MG63 (cell line): Measurements from ENCODE around the gene ARHGAP42. TPM values are rescaled to one million over a fixed set of nuclear protein-coding genes. Genes with fewer than 3 reads are reported as not detected.
"Not testable (repeated sequence)": the region's sequence is repeated elsewhere in the genome, so short reads cannot be mapped to it uniquely, and the experiment has no call there.

Source experiments
- DNase-seq: peaks from one replicate; pipeline ENCODE4 v3.0.0-alpha.2; 2020
- H3K27me3 ChIP-seq: fragments of 250-450 bp; sonication (Bioruptor Pico); 2 replicates; pipeline ENCODE4 v1.5.1; 2020; ENCODE audit warnings: mild to moderate bottlenecking, moderate library complexity
- H3K36me3 ChIP-seq: fragments of 250-450 bp; sonication (Bioruptor Pico); 2 replicates; pipeline ENCODE4 v1.5.1; 2020; ENCODE audit warnings: mild to moderate bottlenecking, moderate library complexity
- H3K4me3 ChIP-seq: fragments of 250-450 bp; sonication (Bioruptor Pico); 2 replicates; pipeline ENCODE4 v1.5.1; 2020; ENCODE audit warnings: mild to moderate bottlenecking, moderate library complexity
- H3K9me3 ChIP-seq: fragments of 250-450 bp; sonication (Bioruptor Pico); 2 replicates; pipeline ENCODE4 v1.5.1; 2020; ENCODE audit warnings: mild to moderate bottlenecking, moderate library complexity
- total RNA-seq: library from RNA; depleted of rRNA; stranded (reverse); fragments of >200 nt; shearing (Covaris generic); gene quantifications from 2 replicates; pipeline ENCODE4 v1.2.3, GENCODE V29; 2014; ENCODE audit warnings: low replicate concordance; rRNA removed

The ARHGAP42 gene
- 1.4 and 2.0 TPM in 2 replicates for total RNA-seq

DNA sequence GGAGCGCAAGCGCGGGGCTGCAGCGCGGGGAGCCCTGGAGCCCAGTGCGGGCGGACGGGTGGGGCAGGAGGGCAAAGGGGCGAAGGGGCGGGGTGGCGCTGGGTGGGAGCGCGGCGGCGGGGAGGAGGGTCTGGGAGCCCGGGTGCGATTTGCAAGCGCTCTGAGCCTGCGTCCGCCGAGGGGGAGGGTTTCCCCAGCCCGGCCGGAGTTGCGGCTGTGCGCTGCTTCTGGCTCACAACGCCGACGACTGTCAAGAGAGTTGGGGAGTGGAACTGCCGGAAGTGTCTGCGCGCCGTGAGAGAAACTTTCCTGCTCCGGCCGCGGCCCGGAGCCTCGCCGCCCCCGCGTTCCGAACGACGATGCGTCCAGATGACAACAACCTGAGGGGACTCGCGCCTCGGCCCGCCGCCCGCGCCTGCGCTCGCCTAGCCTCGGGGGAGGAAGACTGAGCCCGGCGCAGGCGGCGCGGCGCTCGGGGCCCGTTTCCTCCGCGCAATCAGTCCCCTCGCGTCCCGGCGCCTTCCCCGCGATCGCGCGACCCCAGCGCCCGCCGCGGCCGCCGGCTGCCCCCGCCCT, at the start of gene ARHGAP42:
TSS of gene ARHGAP42 (plus strand) at position 235 of the 576 bp plus-strand sequence. CDS start 391 bp downstream, outside the sequence.
- peak; percentile 69 for DNase-seq
- H3K9me3 ChIP-seq, result no peaks in the 10 kb centered on the region
- H3K4me3 ChIP-seq, result peak within 1 kb of the TSS; percentile 60
- H3K36me3 ChIP-seq, result no peaks in the 10 kb centered on the region
- H3K27me3 ChIP-seq, result no peaks in the 10 kb centered on the region

- Histone ChIP-seq H3K27me3 (no peaks in the 10 kb centered on the region), H3K9me3 (no peaks in the 10 kb centered on the region), H3K36me3 (no peaks in the 10 kb centered on the region), H3K4me3 (no peak overlapping the region)
- no peak for DNase-seq
Measured at GRCh38 chr11:100637706-100638105, 49.4 kb upstream of the ARHGAP42 start.

DNA sequence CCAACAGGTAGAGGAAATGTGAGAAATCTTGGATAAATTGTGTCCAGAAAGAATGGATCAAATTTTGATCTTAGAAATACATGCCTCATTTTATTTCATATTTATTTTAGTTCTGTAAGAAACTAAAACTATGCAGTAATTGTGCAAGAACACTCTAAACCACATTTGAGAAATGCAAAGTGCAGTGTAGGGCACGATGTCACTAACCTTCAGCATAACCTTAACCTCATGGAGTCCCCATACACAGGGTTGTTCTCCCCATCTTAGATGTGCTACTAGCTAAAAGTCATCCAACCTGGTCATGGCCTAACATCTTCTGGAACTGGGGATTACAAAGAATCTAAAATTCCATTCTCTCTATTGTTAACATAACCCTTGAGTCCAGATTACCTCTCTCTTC, 48.4 kb upstream of the ARHGAP42 start:
- no peaks in the 10 kb centered on the region for H3K9me3 ChIP-seq
- no peak overlapping the region for H3K4me3 ChIP-seq
- no peaks in the 10 kb centered on the region for H3K36me3 ChIP-seq
- DNase-seq, result no peak
- H3K27me3 ChIP-seq, result no peaks in the 10 kb centered on the region

DNA sequence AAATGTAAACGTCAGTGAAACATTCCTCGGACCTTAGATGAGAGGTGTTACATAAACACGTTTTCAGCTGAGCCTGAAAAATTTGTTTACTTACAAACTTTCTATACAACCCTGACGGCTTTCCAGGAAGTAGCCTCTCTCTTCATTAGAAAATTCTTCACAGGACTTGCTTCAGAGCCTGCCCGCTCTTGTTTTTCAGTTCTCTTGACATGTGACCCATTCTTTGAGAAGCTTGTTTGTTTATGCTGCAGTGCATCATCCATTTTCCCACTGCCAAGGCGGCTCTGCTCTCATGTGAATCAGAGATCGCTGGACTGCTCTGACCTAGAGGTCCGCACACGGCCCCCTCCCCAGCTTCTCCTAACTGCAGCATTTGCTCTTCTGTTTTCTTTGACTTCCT, 47.9 kb upstream of the ARHGAP42 start:
- Histone ChIP-seq H3K36me3 (no peaks in the 10 kb centered on the region), H3K4me3 (no peak overlapping the region), H3K27me3 (no peaks in the 10 kb centered on the region), H3K9me3 (no peaks in the 10 kb centered on the region)
- no peak for DNase-seq

- Histone ChIP-seq H3K36me3 (no peaks in the 10 kb centered on the region), H3K4me3 (no peak overlapping the region), H3K27me3 (no peaks in the 10 kb centered on the region), H3K9me3 (no peaks in the 10 kb centered on the region)
- no peak for DNase-seq
Measured at GRCh38 chr11:100640071-100640470, 47.0 kb upstream of the ARHGAP42 start.

GRCh38 chr11:100640646-100641045, 46.4 kb upstream of the ARHGAP42 start:
- no peaks in the 10 kb centered on the region for H3K9me3 ChIP-seq
- H3K36me3 ChIP-seq, result no peaks in the 10 kb centered on the region
- no peak for DNase-seq
- H3K27me3 ChIP-seq, result no peaks in the 10 kb centered on the region
- no peak overlapping the region for H3K4me3 ChIP-seq

GRCh38 chr11:100641456-100641855, 45.6 kb upstream of the ARHGAP42 start:
- DNase-seq, result no peak
- Histone ChIP-seq H3K9me3 (no peaks in the 10 kb centered on the region), H3K36me3 (no peaks in the 10 kb centered on the region), H3K27me3 (no peaks in the 10 kb centered on the region), H3K4me3 (no peak overlapping the region)

DNA sequence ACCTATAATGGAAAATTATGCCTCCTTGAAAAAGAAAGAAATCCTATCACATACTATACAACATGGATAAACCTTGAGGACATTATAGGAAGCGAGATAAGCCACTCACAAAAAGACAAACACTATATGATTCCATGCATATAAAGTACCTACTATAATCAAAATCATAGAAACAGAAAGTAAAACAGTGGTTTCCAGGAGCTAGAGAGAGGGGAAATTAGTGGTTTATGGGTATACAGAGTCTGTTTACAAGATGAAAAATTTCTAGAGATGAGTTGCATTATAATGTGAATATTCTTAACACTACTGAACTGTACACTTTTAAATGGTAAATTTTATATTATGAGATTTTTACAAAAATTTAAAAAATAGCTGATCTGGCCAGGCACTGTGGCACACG, 40.5 kb upstream of the ARHGAP42 start:
- Histone ChIP-seq H3K27me3 (no peaks in the 10 kb centered on the region), H3K9me3 (no peaks in the 10 kb centered on the region), H3K4me3 (no peak overlapping the region), H3K36me3 (no peaks in the 10 kb centered on the region)
- no peak for DNase-seq

DNA sequence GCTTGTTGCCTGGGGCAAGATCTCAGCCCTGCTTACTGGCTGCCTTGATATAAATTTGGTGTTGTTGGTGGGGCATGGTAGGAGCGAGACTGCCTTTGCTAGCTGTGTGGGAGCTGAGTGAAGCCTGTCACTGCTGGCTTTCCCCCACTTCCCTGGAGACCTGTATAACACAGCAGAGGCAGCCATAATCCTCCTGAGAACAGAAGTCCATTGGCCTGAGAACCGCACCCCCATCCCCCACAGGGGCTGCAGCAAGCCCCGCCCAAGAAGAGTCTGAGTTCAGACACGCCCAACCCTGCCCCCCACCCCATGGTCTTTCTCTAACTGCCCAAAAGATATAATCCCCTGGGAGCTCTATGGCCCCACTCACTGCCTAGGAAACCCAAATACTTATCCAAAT, 39.2 kb upstream of the ARHGAP42 start:
- H3K4me3 ChIP-seq, result no peak overlapping the region
- H3K9me3 ChIP-seq, result no peaks in the 10 kb centered on the region
- no peak for DNase-seq
- no peaks in the 10 kb centered on the region for H3K36me3 ChIP-seq
- no peaks in the 10 kb centered on the region for H3K27me3 ChIP-seq

- Histone ChIP-seq H3K27me3 (no peaks in the 10 kb centered on the region), H3K36me3 (no peaks in the 10 kb centered on the region), H3K9me3 (no peaks in the 10 kb centered on the region), H3K4me3 (no peak overlapping the region)
- DNase-seq, result no peak
Measured at GRCh38 chr11:100663583-100663982, 23.5 kb upstream of the ARHGAP42 start.

DNA sequence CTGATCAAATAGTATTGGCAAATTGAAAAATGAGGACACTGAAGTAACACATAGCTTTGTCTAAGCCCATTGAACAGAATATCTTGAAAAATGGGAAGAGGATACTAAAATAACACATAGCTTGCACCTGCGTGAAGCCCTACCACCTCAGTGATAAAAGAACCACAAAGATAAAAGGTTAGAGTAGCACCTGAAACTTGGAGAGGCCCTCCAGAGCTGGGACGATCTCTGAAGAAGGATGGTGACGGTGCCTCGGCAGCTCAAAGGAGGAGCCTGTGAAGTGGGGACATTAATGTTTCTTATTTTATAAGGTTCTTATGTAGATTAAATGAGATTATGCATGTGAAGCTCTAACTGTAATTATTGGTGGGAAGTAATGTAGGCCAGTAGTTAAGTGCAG, 23.1 kb upstream of the ARHGAP42 start:
- Histone ChIP-seq H3K4me3 (no peak overlapping the region), H3K36me3 (no peaks in the 10 kb centered on the region)
- no peak for DNase-seq

DNA sequence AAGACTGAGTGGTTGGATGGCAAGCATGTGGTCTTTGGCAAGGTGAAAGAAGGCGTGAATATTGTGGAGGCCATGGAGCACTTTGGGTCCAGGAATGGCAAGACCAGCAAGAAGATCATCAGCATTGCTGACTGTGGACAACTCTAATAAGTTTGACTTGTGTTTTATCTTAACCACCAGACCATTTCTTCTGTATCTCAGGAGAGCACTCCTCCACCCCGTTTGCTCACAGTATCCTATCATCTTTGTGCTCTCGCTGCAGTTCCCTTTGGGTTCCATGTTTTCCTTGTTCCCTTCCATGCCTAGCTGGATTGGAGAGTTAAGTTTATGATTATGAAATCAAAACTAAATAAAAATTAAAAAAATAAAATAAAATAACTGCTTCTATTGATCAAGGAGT, 20.3 kb upstream of the ARHGAP42 start:
- H3K27me3 ChIP-seq, H3K36me3 ChIP-seq, H3K9me3 ChIP-seq, H3K4me3 ChIP-seq, DNase-seq: not testable (repeated sequence)

More for the DNA sequence above, 23.1 kb upstream of the ARHGAP42 start:
- Histone ChIP-seq H3K27me3 (no peaks in the 10 kb centered on the region), H3K9me3 (no peaks in the 10 kb centered on the region)

DNA sequence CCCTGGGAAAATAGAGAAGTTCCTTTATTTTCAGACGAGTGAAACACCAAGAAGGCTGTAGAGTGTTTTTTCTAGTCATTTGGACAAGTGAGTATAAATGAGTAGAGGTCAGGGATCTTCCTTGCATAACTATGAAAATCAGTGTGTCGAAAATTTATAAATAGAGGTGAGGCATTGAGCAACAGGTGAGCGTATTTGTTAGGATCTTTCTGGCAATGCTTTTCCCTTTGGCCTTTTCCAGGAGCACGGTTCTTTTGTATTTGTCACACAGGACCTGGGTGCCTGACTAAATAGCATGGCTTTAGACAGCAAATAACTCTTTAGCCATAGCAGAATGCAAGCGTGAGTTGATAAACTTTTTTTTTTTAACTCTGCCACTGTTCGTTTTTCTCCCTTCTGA, 19.6 kb upstream of the ARHGAP42 start:
- Histone ChIP-seq H3K9me3 (no peaks in the 10 kb centered on the region), H3K36me3 (no peaks in the 10 kb centered on the region), H3K27me3 (no peaks in the 10 kb centered on the region), H3K4me3 (no peak overlapping the region)
- no peak for DNase-seq

DNA sequence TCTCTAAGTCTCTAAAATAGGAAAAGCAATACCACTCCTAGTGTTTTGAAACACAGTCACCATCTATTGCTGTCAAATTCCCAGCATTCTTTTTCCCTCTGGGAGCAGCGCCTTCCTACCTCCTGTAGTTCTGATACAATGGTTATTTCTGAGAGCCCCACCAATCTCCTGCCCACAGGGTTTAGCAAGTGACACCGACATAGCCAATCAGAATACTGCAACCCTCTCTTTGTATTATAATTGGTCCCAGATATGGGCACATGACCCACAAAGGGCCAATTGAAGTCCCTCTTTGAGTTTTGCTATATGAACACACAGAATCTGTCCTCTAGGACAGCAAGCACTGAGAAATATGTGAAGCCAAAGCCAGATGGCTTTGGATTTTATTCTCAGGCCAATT, 16.9 kb upstream of the ARHGAP42 start:
- H3K36me3 ChIP-seq, result no peaks in the 10 kb centered on the region
- no peaks in the 10 kb centered on the region for H3K9me3 ChIP-seq
- no peak overlapping the region for H3K4me3 ChIP-seq
- no peak for DNase-seq
- H3K27me3 ChIP-seq, result no peaks in the 10 kb centered on the region

- H3K4me3 ChIP-seq, result no peak overlapping the region
- no peak for DNase-seq
- H3K9me3 ChIP-seq, result no peaks in the 10 kb centered on the region
- no peaks in the 10 kb centered on the region for H3K36me3 ChIP-seq
- H3K27me3 ChIP-seq, result no peaks in the 10 kb centered on the region
Measured at GRCh38 chr11:100671471-100671870, 15.6 kb upstream of the ARHGAP42 start.

GRCh38 chr11:100672498-100673033, 14.5 kb upstream of the ARHGAP42 start:
- no peak for DNase-seq
- no peaks in the 10 kb centered on the region for H3K27me3 ChIP-seq

GRCh38 chr11:100673063-100673462, 14.0 kb upstream of the ARHGAP42 start:
- no peak for DNase-seq
- no peaks in the 10 kb centered on the region for H3K36me3 ChIP-seq
- no peaks in the 10 kb centered on the region for H3K9me3 ChIP-seq
- H3K27me3 ChIP-seq, result no peaks in the 10 kb centered on the region
- H3K4me3 ChIP-seq, result no peak overlapping the region

More at GRCh38 chr11:100672498-100673033, 14.5 kb upstream of the ARHGAP42 start:
- Histone ChIP-seq H3K4me3 (no peak overlapping the region), H3K9me3 (no peaks in the 10 kb centered on the region), H3K36me3 (no peaks in the 10 kb centered on the region)

DNA sequence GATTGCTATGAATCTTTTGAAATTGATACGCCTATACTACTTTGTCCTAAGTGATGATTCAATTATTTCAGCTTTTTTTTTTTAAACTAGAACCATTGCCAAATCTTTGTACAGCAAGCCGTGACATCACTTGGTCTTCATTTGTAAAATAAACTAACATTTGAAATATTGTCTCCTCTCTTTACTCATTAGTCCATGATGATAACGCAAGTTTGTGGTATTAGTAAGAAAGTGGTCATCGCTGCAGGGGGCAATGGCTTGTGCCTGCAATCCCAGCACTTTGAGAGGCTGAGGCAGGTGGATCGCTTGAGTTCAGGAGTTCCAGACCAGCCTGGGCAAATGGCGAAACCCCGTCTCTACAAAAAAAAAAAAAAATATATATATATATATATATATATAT, 12.9 kb upstream of the ARHGAP42 start:
- Histone ChIP-seq H3K4me3 (no peak overlapping the region), H3K27me3 (no peaks in the 10 kb centered on the region), H3K36me3 (no peaks in the 10 kb centered on the region), H3K9me3 (no peaks in the 10 kb centered on the region)
- no peak for DNase-seq
